Activated gamma-delta T cell treated with anti-CD3 and anti-CD28 coated beads, Interleukin-2, amount 50 U/mL, for 16 hours (primary cell): Measurements from ENCODE around the gene AGPAT2.

ENCODE experiments used
- DNase-seq: peaks from one replicate; pipeline ENCODE4 v3.0.0-alpha.2; 2020; ENCODE audit warnings: low read depth

Gene AGPAT2

GRCh38 chr9:136686794-136687711, at the start of gene AGPAT2:
Gene AGPAT2, minus strand, starts transcription at chr9:136687457. Its CDS starts 100 bp downstream, at chr9:136687357.
- DNase-seq = peak; percentile 35

- DNase-seq = no peak
These were observed 48.7 kb upstream of the AGPAT2 start for GRCh38 chr9:136735812-136736480.

- no peak for DNase-seq
These were observed 47.7 kb upstream of the AGPAT2 start for GRCh38 chr9:136734837-136735496.

- no peak for DNase-seq
These were observed 46.4 kb upstream of the AGPAT2 start for GRCh38 chr9:136733611-136734010.

GRCh38 chr9:136732444-136733178, 45.4 kb upstream of the AGPAT2 start:
- DNase-seq = no peak

GRCh38 chr9:136729926-136730325, 42.7 kb upstream of the AGPAT2 start:
- no peak for DNase-seq

GRCh38 chr9:136729144-136729543, 41.9 kb upstream of the AGPAT2 start:
- DNase-seq = no peak

GRCh38 chr9:136728548-136729123, 41.4 kb upstream of the AGPAT2 start:
- no peak for DNase-seq

GRCh38 chr9:136728080-136728547, 40.9 kb upstream of the AGPAT2 start:
- peak; percentile 92 for DNase-seq

- DNase-seq = no peak
These were observed 39.5 kb upstream of the AGPAT2 start for GRCh38 chr9:136726631-136727191.

- no peak for DNase-seq
These were observed 38.9 kb upstream of the AGPAT2 start for GRCh38 chr9:136726118-136726517.

- DNase-seq = no peak
These were observed 38.4 kb upstream of the AGPAT2 start for GRCh38 chr9:136725612-136726011.

- no peak for DNase-seq
These were observed 37.5 kb upstream of the AGPAT2 start for GRCh38 chr9:136724772-136725171.

GRCh38 chr9:136723989-136724388, 36.7 kb upstream of the AGPAT2 start:
- no peak for DNase-seq

- no peak for DNase-seq
These were observed 36.2 kb upstream of the AGPAT2 start for GRCh38 chr9:136723362-136723976.

GRCh38 chr9:136722969-136723356, 35.7 kb upstream of the AGPAT2 start:
- no peak for DNase-seq

- no peak for DNase-seq
These were observed 35.1 kb upstream of the AGPAT2 start for GRCh38 chr9:136722093-136722968.

GRCh38 chr9:136721339-136722092, 34.3 kb upstream of the AGPAT2 start:
- no peak for DNase-seq

GRCh38 chr9:136720898-136721338, 33.7 kb upstream of the AGPAT2 start:
- no peak for DNase-seq
